SIG-M5 (cell line): ENCODE results near the gene GRB10.

Experiments
- DNase-seq: peaks from one replicate; lab custom pipeline; 2025; lab: John Stamatoyannopoulos, UW

The GRB10 gene

GRCh38 chr7:50544992-50545391 is 237.7 kb downstream of the GRB10 start:
- DNase-seq: no peak

GRCh38 chr7:50543776-50544442 is 238.8 kb downstream of the GRB10 start:
- no peak for DNase-seq

- no peak for DNase-seq
These were observed 240.6 kb downstream of the GRB10 start for GRCh38 chr7:50542132-50542531.

GRCh38 chr7:50540785-50541579 is 241.7 kb downstream of the GRB10 start:
- DNase-seq: no peak
